ENCODE results near the gene PCYT2. TPM values are rescaled to one million over a fixed set of nuclear protein-coding genes. Genes with fewer than 3 reads are reported as not detected.

The PCYT2 gene
- total and polyA plus RNA-seq, 10 of the 15 experiments (the other 5 are each of a cell fraction or from before 2014, with no cell fraction given), result 0.63 to 72.0 (median 45.0) TPM

- TF ChIP-seq RELB (IDR thresholded peaks at IDR 0.05; ENCODE audit: low read depth) (no peak), TCF12 (IDR thresholded peaks at IDR 0.05; ENCODE audit: low read depth, low read length) (no peak), MXI1 (IDR thresholded peaks at IDR 0.05; ENCODE audit: low read depth, low read length) (0 out of 2 replicates have a peak, but pooled peaks have one; percentile 31), ZNF687 (IDR thresholded peaks at IDR 0.05) (no peak), RAD21 (IDR thresholded peaks at IDR 0.05; ENCODE audit: insufficient read depth, low read depth, low read length) (peak; percentile 52), TARDBP (IDR thresholded peaks at IDR 0.05; ENCODE audit: borderline replicate concordance) (no peak), WRNIP1 (IDR thresholded peaks at IDR 0.05; ENCODE audit: borderline replicate concordance, low read depth, low read length) (no peak), POLR2A (IDR thresholded peaks at IDR 0.05; ENCODE audit: low read depth, low read length) (peak; percentile 40), MLLT1 (IDR thresholded peaks at IDR 0.05) (no peak), RB1 (IDR thresholded peaks at IDR 0.05; ENCODE audit: borderline replicate concordance) (no peak; the same call in 1 of the 2 replicates), SUPT20H (IDR thresholded peaks at IDR 0.05; ENCODE audit: borderline replicate concordance, control insufficient read depth, low read depth, low read length) (no peak), EGR1 (IDR thresholded peaks at IDR 0.05; ENCODE audit: borderline replicate concordance in 1 of 2, low read depth in 2 of 2, low read length in 2 of 2) (peak in 1 of 2 experiments; percentile 55; a peak in 2 of 3 replicates), SIN3A (IDR thresholded peaks at IDR 0.05; ENCODE audit: low read depth, low read length) (peak; percentile 32; the same call in 1 of the 2 replicates), IRF4 (IDR thresholded peaks at IDR 0.05; ENCODE audit: low read depth, low read length) (no peak), BHLHE40 (IDR thresholded peaks at IDR 0.05; ENCODE audit: borderline replicate concordance in 1 of 2, low read depth in 2 of 2, low read length in 1 of 2) (peak in 1 of 2 experiments; percentile 41; a peak in 1 of 4 replicates)
- TF ChIP-seq, protein P1, sequence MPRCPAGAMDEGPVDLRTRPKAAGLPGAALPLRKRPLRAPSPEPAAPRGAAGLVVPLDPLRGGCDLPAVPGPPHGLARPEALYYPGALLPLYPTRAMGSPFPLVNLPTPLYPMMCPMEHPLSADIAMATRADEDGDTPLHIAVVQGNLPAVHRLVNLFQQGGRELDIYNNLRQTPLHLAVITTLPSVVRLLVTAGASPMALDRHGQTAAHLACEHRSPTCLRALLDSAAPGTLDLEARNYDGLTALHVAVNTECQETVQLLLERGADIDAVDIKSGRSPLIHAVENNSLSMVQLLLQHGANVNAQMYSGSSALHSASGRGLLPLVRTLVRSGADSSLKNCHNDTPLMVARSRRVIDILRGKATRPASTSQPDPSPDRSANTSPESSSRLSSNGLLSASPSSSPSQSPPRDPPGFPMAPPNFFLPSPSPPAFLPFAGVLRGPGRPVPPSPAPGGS (IDR thresholded peaks at IDR 0.05; ENCODE audit: borderline replicate concordance, insufficient read depth, low read depth, low read length, poor library complexity, severe bottlenecking), result no peak
Measured at GRCh38 chr17:81869221-81870130, 41.7 kb downstream of the PCYT2 start (continued).

Data from GM12878 (cell line).